Omental fat pad (tissue), 4 donors: ENCODE results near the gene SPATC1L. TPM values are rescaled to one million over a fixed set of nuclear protein-coding genes. Genes with fewer than 3 reads are reported as not detected.

ENCODE experiments used
- ATAC-seq: fragments of 150-250 bp; one replicate; pipeline ENCODE4 v1.9.1; 2016; ENCODE audit warnings: mild to moderate bottlenecking, moderate library complexity; ENCODE audit not compliant: low FRiP score
- DNase-seq: peaks from one replicate; pipeline ENCODE4 v3.0.0-alpha.2; 2019; ENCODE audit warnings: low spot score
- total RNA-seq, 4 donors: library from RNA; depleted of rRNA; stranded (reverse); fragments of >200 nt; gene quantifications; one replicate each; pipeline ENCODE4 v1.1.0, GENCODE V29; 2016
- TF ChIP-seq, protein P1 (sequence below), 3 donors: fragments of 450-650 bp; IDR thresholded peaks; one replicate each; pipeline ENCODE4 v1.5.1; 2016 to 2017; ENCODE audit warnings: antibody characterized with exemption in 3 of 3, mild to moderate bottlenecking in 3 of 3, moderate library complexity in 2 of 3

Gene SPATC1L
- total RNA-seq, 4 donors from 2014 or later: 0.96 to 8.0 (median 2.8) TPM

DNA sequence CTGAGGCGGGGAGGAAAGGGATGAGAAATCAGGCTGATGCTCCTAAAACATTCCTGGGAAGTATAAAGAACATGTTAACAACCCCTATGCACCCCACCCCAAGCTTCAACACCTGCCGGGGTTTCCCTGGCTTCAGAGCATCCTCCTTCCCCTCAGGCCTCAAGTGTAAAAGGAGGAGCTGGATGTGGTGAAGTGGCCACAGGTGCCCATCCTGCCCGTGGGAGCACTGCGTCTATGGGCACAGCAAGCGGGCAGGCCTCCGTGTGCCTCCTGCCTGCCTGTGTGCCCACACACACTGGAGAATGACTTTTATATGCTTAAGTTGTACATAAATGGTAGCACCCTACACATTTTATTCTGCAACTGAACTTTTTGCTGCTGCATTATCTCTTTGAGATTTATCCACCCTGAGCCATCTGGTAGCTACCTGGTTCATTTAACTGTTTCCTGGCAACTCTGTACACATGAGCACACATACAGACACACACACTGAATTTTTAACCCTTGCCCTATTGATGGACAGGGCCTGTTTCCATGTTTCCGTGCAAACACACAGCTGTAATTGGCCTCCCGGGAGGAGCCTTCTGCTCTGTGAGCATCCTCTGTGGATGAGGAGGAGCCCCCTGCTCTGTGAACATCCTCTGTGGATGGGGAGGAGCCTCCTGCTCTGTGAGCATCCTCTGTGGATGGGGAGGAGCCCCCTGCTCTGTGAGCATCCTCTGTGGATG is 15.4 kb downstream of the SPATC1L start:
- ATAC-seq: no peak
- TF ChIP-seq, protein P1, sequence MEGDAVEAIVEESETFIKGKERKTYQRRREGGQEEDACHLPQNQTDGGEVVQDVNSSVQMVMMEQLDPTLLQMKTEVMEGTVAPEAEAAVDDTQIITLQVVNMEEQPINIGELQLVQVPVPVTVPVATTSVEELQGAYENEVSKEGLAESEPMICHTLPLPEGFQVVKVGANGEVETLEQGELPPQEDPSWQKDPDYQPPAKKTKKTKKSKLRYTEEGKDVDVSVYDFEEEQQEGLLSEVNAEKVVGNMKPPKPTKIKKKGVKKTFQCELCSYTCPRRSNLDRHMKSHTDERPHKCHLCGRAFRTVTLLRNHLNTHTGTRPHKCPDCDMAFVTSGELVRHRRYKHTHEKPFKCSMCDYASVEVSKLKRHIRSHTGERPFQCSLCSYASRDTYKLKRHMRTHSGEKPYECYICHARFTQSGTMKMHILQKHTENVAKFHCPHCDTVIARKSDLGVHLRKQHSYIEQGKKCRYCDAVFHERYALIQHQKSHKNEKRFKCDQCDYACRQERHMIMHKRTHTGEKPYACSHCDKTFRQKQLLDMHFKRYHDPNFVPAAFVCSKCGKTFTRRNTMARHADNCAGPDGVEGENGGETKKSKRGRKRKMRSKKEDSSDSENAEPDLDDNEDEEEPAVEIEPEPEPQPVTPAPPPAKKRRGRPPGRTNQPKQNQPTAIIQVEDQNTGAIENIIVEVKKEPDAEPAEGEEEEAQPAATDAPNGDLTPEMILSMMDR (IDR thresholded peaks at IDR 0.05): no peak
- DNase-seq: peak; percentile 5

- DNase-seq (no peak), ATAC-seq (peak; percentile 23)
- TF ChIP-seq, protein P1 (IDR thresholded peaks at IDR 0.05): no peak
Observed at GRCh38 chr21:46168238-46168637, 16.0 kb downstream of the SPATC1L start.

- TF ChIP-seq, protein P1 (IDR thresholded peaks at IDR 0.05): no peak
- ATAC-seq (no peak), DNase-seq (no peak)
Observed at GRCh38 chr21:46165098-46165497, 19.2 kb downstream of the SPATC1L start.

DNA sequence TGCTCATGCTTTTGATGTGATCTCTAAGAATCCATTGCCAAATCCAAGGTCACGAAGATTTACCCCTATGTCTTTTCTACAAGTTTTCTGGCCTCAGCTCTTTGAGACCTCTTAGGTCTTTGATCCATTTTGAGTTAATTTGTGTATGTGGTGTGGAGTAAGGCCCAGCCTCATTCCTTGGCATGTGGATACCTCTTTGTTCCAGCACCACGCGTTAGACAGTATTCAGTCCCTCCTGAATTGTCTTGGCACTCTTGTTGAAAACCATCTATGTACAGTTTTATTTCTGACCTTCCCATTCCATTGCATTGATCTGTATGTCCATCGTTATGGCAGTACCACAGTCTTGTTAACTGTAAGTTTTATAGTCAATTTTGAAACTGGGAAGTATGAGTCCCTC is 20.9 kb downstream of the SPATC1L start:
- DNase-seq (peak; percentile 8), ATAC-seq (no peak)
- TF ChIP-seq, protein P1 (IDR thresholded peaks at IDR 0.05): no peak

GRCh38 chr21:46161633-46162592 is 22.3 kb downstream of the SPATC1L start:
- peak; percentile 14 for DNase-seq

GRCh38 chr21:46160907-46161632 is 23.2 kb downstream of the SPATC1L start:
- no peak for ATAC-seq
- TF ChIP-seq, protein P1 (IDR thresholded peaks at IDR 0.05): no peak
- DNase-seq: peak; percentile 17

More at GRCh38 chr21:46161633-46162592, 22.3 kb downstream of the SPATC1L start:
- peak; percentile 51 for ATAC-seq
- TF ChIP-seq, protein P1 (IDR thresholded peaks at IDR 0.05): no peak
